ENCODE data around the gene HAUS6.

- TF ChIP-seq CTCF (IDR thresholded peaks at IDR 0.05; ENCODE audit: low read depth, low read length, missing input control) (no peak), ATF3 (IDR thresholded peaks at IDR 0.05) (no peak), SP1 (IDR thresholded peaks at IDR 0.05) (no peak)
Measured at GRCh38 chr9:19127871-19128500, 25.3 kb upstream of the HAUS6 start.
